ENCODE results near the gene MSS51.
"Not testable (repeated sequence)": the region's sequence is repeated elsewhere in the genome, so short reads cannot be mapped to it uniquely, and the experiment has no call there.

The MSS51 gene

GRCh38 chr10:73413528-73414229 is 19.7 kb downstream of the MSS51 start, which contains the start of gene ANXA7:
TSS of gene ANXA7 (minus strand) at chr10:73414058. CDS start at chr10:73400856, 13,202 bp downstream.
- DNase-seq = peak; percentile 98 to 99 (median 99)

GRCh38 chr10:73413108-73413527 is 20.2 kb downstream of the MSS51 start:
- DNase-seq = no peak

- DNase-seq = no peak
Observed at GRCh38 chr10:73410897-73411296, 22.5 kb downstream of the MSS51 start.

GRCh38 chr10:73408978-73409521 is 24.3 kb downstream of the MSS51 start:
- DNase-seq = peak; percentile 19 to 54 (median 35)

- DNase-seq = no peak
Observed at GRCh38 chr10:73408061-73408460, 25.3 kb downstream of the MSS51 start.

GRCh38 chr10:73407495-73407894 is 25.9 kb downstream of the MSS51 start:
- DNase-seq = no peak

- no peak for DNase-seq
Observed at GRCh38 chr10:73406846-73407245, 26.5 kb downstream of the MSS51 start.

- DNase-seq = no peak
Observed at GRCh38 chr10:73405556-73405955, 27.8 kb downstream of the MSS51 start.

- DNase-seq = no peak
Observed at GRCh38 chr10:73404690-73405089, 28.7 kb downstream of the MSS51 start.

GRCh38 chr10:73401636-73402035 is 31.7 kb downstream of the MSS51 start:
- no peak for DNase-seq

- no peak for DNase-seq
Observed at GRCh38 chr10:73399063-73399462, 34.3 kb downstream of the MSS51 start.

GRCh38 chr10:73398024-73398423 is 35.3 kb downstream of the MSS51 start:
- peak in 1 of 3 donors; percentile 22 for DNase-seq

- not testable (repeated sequence) for DNase-seq
Observed at GRCh38 chr10:73394325-73394724, 39.0 kb downstream of the MSS51 start.

GRCh38 chr10:73388228-73388627 is 45.1 kb downstream of the MSS51 start:
- peak in 2 of 3 donors; percentile 20 to 23 for DNase-seq

GRCh38 chr10:73386583-73386982 is 46.8 kb downstream of the MSS51 start:
- no peak for DNase-seq

GRCh38 chr10:73379064-73379748 is 54.2 kb downstream of the MSS51 start:
- no peak for DNase-seq

GRCh38 chr10:73376679-73377078 is 56.7 kb downstream of the MSS51 start:
- DNase-seq = no peak

Data from suppressor macrophage treated with lipopolysaccharide for 1 hour (primary cell).